PC-3 (cell line): ENCODE results near the gene CCNI. TPM values are rescaled to one million over a fixed set of nuclear protein-coding genes. Genes with fewer than 3 reads are reported as not detected.
"Not testable (repeated sequence)": the region's sequence is repeated elsewhere in the genome, so short reads cannot be mapped to it uniquely, and the experiment has no call there.

Experiments
- ATAC-seq: fragments of 200-7000 bp; cut with Tn5 transposase; 2 replicates; pipeline ENCODE4 v1.9.1; 2020; ENCODE audit warnings: mild to moderate bottlenecking, moderate library complexity
- BruUV-seq: library from RNA; stranded (reverse); fragments of 400-500 nt; replicated peaks from 2 replicates; lab custom pipeline; 2021; lab: Mats Ljungman, UMichigan
- CTCF ChIA-PET: fragments of 300-600 bp; sonication (Branson Sonifier 250); formaldehyde crosslinking; loops from one replicate; lab custom pipeline; 2022; ENCODE audit warnings: antibody characterized with exemption; lab: Charles Lee
- POLR2A ChIA-PET: fragments of 300-600 bp; sonication (Branson Sonifier 250); formaldehyde crosslinking; loops from one replicate; lab custom pipeline; 2022; ENCODE audit warnings: antibody characterized with exemption; ENCODE audit not compliant: unreplicated experiment; lab: Charles Lee
- DNase-seq: peaks from one replicate; pipeline ENCODE4 v3.0.0-alpha.2; 2015
- H2AFZ ChIP-seq: fragments of 300-600 bp; sonication (generic); 2 replicates; pipeline ENCODE4 v1.6.0; 2016; ENCODE audit warnings: antibody characterized with exemption, low read length
- H3F3A ChIP-seq: fragments of 300-600 bp; sonication (generic); one replicate; pipeline ENCODE4 v1.6.0; 2017; ENCODE audit warnings: antibody characterized with exemption, low read length, control low read depth, mild to moderate bottlenecking; ENCODE audit not compliant: unreplicated experiment
- H3K27ac ChIP-seq: fragments of 300-600 bp; sonication (generic); 2 replicates; pipeline ENCODE4 v1.5.1; 2016; ENCODE audit warnings: mild to moderate bottlenecking, low read length
- H3K27me3 ChIP-seq: fragments of 300-600 bp; sonication (generic); 2 replicates; pipeline ENCODE4 v1.6.1; 2016; ENCODE audit warnings: low read length, mixed read lengths
- H3K36me3 ChIP-seq: fragments of 300-600 bp; sonication (generic); 2 replicates; pipeline ENCODE4 v1.6.1; 2016; ENCODE audit warnings: low read depth, mixed run types, low read length, mixed read lengths
- H3K4me1 ChIP-seq: fragments of 300-600 bp; sonication (generic); 2 replicates; pipeline ENCODE4 v1.5.1; 2016; ENCODE audit warnings: low read length; ENCODE audit not compliant: insufficient read depth
- H3K4me2 ChIP-seq: fragments of 300-600 bp; sonication (generic); 2 replicates; pipeline ENCODE4 v1.6.0; 2016; ENCODE audit warnings: low read length
- H3K4me3 ChIP-seq: fragments of 300-600 bp; sonication (generic); 2 replicates; pipeline ENCODE4 v1.5.1; 2016; ENCODE audit warnings: mild to moderate bottlenecking, low read length, mixed read lengths
- H3K79me2 ChIP-seq: fragments of 300-600 bp; sonication (generic); 2 replicates; pipeline ENCODE4 v1.6.1; 2017; ENCODE audit warnings: low read length, mixed read lengths
- H3K9ac ChIP-seq: fragments of 300-600 bp; sonication (generic); 2 replicates; pipeline ENCODE4 v1.6.0; 2016; ENCODE audit warnings: mild to moderate bottlenecking, low read length
- H3K9me2 ChIP-seq: fragments of 300-600 bp; sonication (generic); replicated peaks from 2 replicates; pipeline ENCODE4 v1.6.1; 2016; ENCODE audit warnings: mixed run types, low read length, mixed read lengths
- H3K9me3 ChIP-seq: fragments of 300-600 bp; sonication (generic); 2 replicates; pipeline ENCODE4 v1.6.1; 2016; ENCODE audit warnings: low read length, mixed read lengths
- H4K20me1 ChIP-seq: fragments of 300-600 bp; sonication (generic); 2 replicates; pipeline ENCODE4 v1.6.1; 2016; ENCODE audit warnings: low read length, mixed read lengths
- CTCF ChIP-seq: fragments of 300-600 bp; sonication (generic); conservative IDR thresholded peaks from 2 replicates; pipeline ENCODE4 v1.5.1; 2017; ENCODE audit warnings: antibody characterized with exemption, low read depth, mild to moderate bottlenecking, low read length
- EZH2 ChIP-seq: fragments of 300-600 bp; sonication (generic); IDR thresholded peaks from one replicate; pipeline ENCODE4 v1.6.1; 2017; ENCODE audit warnings: antibody characterized with exemption, mild to moderate bottlenecking, low read length; ENCODE audit not compliant: unreplicated experiment
- EZH2phosphoT487 ChIP-seq: fragments of 300-600 bp; sonication (generic); IDR thresholded peaks from 2 replicates; pipeline ENCODE4 v1.6.1; 2018; ENCODE audit warnings: mild to moderate bottlenecking, antibody characterized with exemption, low read length, borderline replicate concordance
- intact Hi-C: fragments of 100-400 bp; cut with micrococcal nuclease; formaldehyde crosslinking; loops from 2 replicates; pipeline ENCODE4 v1.9.0; 2023
- total RNA-seq: library from RNA; depleted of rRNA; stranded (reverse); fragments of >200 nt; gene quantifications from 2 replicates; pipeline ENCODE4 v1.2.3, GENCODE V29; 2014

CCNI gene
- total RNA-seq, 1 experiment from 2014 or later = 60.1 TPM

GRCh38 chr4:77035153-77035552, 40.6 kb downstream of the CCNI start:
- H3K4me2 ChIP-seq = no peak overlapping the region
- intact Hi-C loops = no loop called here
- no peak overlapping the region for H3K4me3 ChIP-seq
- H3K9me2 ChIP-seq = no peaks in the 10 kb centered on the region
- no peak overlapping the region for H3K27ac ChIP-seq
- H3K36me3 ChIP-seq = peaks cover 15% of the 10 kb centered on the region
- no peak overlapping the region for H2AFZ ChIP-seq
- no peak for DNase-seq
- peaks cover 5% of the 10 kb centered on the region for H3K4me1 ChIP-seq
- ChIA-PET POLR2A (no interaction called here), CTCF (interaction anchor here (0.6 kb wide), 1 partner anchor 159 kb away, joined by 3 read pairs; no protein-coding TSS in a partner anchor)
- H4K20me1 ChIP-seq = no peaks in the 10 kb centered on the region
- no peaks in the 10 kb centered on the region for H3F3A ChIP-seq
- H3K27me3 ChIP-seq = no peaks in the 10 kb centered on the region
- H3K9me3 ChIP-seq = no peaks in the 10 kb centered on the region
- H3K9ac ChIP-seq = no peak overlapping the region
- no peak for ATAC-seq
- TSS peak; percentile 16 for BruUV-seq
- H3K79me2 ChIP-seq = no peaks in the 10 kb centered on the region
- TF ChIP-seq EZH2 (no peak), CTCF (no peak), EZH2phosphoT487 (no peak)

GRCh38 chr4:77031544-77031943, 44.2 kb downstream of the CCNI start:
- Histone ChIP-seq H2AFZ (no peak overlapping the region), H3K27ac (no peak overlapping the region), H4K20me1 (no peaks in the 10 kb centered on the region), H3K4me1 (no peaks in the 10 kb centered on the region), H3K79me2 (no peaks in the 10 kb centered on the region), H3K27me3 (no peaks in the 10 kb centered on the region), H3K4me2 (no peak overlapping the region), H3F3A (no peaks in the 10 kb centered on the region), H3K4me3 (no peak overlapping the region), H3K9me2 (no peaks in the 10 kb centered on the region), H3K9me3 (no peaks in the 10 kb centered on the region), H3K9ac (no peak overlapping the region), H3K36me3 (peaks cover 15% of the 10 kb centered on the region)
- ATAC-seq (no peak), DNase-seq (no peak)
- no TSS peak for BruUV-seq
- intact Hi-C loops = no loop called here
- ChIA-PET POLR2A (no interaction called here), CTCF (no interaction called here)
- TF ChIP-seq CTCF (no peak), EZH2phosphoT487 (no peak), EZH2 (no peak)

DNA sequence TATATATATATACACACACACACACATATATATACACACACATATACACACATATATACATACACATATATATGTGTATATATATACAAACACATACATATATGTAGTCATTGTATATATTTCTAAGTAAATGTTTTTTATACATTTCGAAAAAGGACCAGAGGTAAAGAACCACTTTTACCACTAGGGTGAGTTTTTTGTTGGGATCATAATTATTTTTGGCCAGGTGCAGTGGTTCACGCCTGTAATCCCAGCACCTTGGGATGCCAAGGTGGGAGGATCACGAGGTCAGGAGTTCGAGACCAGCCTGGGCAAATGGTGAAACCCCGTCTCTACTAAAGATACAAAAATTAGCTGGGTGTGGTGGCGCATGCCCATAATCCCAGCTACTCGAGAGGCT, 46.0 kb downstream of the CCNI start:
- H3K79me2 ChIP-seq, POLR2A ChIA-PET, H3K9ac ChIP-seq, H3K27ac ChIP-seq, ATAC-seq, H3K9me3 ChIP-seq, H2AFZ ChIP-seq, H3F3A ChIP-seq, H4K20me1 ChIP-seq, H3K4me1 ChIP-seq, DNase-seq, H3K27me3 ChIP-seq, BruUV-seq, CTCF ChIA-PET, H3K36me3 ChIP-seq, intact Hi-C loops, H3K4me3 ChIP-seq, H3K4me2 ChIP-seq, H3K9me2 ChIP-seq: not testable (repeated sequence)
- 0 out of 2 replicates have a peak, but pooled peaks have one; percentile 10 for TF ChIP-seq CTCF
